Jurkat, Clone E6-1 (cell line): Measurements from ENCODE around the gene SUDS3.
"Not testable (repeated sequence)": the region's sequence is repeated elsewhere in the genome, so short reads cannot be mapped to it uniquely, and the experiment has no call there.

Experiments used
- DNase-seq: peaks from one replicate; pipeline ENCODE4 v3.0.0-alpha.2; 2011; ENCODE audit warnings: low read depth, low spot score
- H3K4me3 ChIP-seq: 2 replicates; pipeline ENCODE4 v1.5.1; 2011; ENCODE audit warnings: mild to moderate bottlenecking, low read length, control low read depth, moderate library complexity

Gene SUDS3

GRCh38 chr12:118377021-118377883 is 897 bp downstream of the SUDS3 start:
- peak; percentile 21 for DNase-seq

GRCh38 chr12:118377884-118378470 is 1.6 kb downstream of the SUDS3 start:
- peak overlapping the region; percentile 89 for H3K4me3 ChIP-seq

More at GRCh38 chr12:118377021-118377883, 897 bp downstream of the SUDS3 start:
- peak overlapping the region; percentile 89 for H3K4me3 ChIP-seq

GRCh38 chr12:118391424-118391823 is 15.1 kb downstream of the SUDS3 start:
- no peak for DNase-seq
- no peak overlapping the region for H3K4me3 ChIP-seq

More at GRCh38 chr12:118377884-118378470, 1.6 kb downstream of the SUDS3 start:
- DNase-seq = peak; percentile 64

GRCh38 chr12:118391836-118392235 is 15.5 kb downstream of the SUDS3 start:
- no peak overlapping the region for H3K4me3 ChIP-seq
- no peak for DNase-seq

- DNase-seq = no peak
- H3K4me3 ChIP-seq = no peak overlapping the region
Measured at GRCh38 chr12:118397708-118398440, 21.5 kb downstream of the SUDS3 start.

- no peak for DNase-seq
- no peak overlapping the region for H3K4me3 ChIP-seq
Measured at GRCh38 chr12:118398524-118398923, 22.2 kb downstream of the SUDS3 start.

GRCh38 chr12:118398940-118399339 is 22.6 kb downstream of the SUDS3 start:
- DNase-seq = no peak
- no peak overlapping the region for H3K4me3 ChIP-seq

- no peak overlapping the region for H3K4me3 ChIP-seq
- DNase-seq = no peak
Measured at GRCh38 chr12:118402251-118402650, 25.9 kb downstream of the SUDS3 start.

GRCh38 chr12:118404876-118405521 is 28.6 kb downstream of the SUDS3 start:
- peak; percentile 48 for DNase-seq
- no peak overlapping the region for H3K4me3 ChIP-seq

GRCh38 chr12:118408241-118408640 is 31.9 kb downstream of the SUDS3 start:
- not testable (repeated sequence) for H3K4me3 ChIP-seq, DNase-seq

GRCh38 chr12:118409834-118410233 is 33.5 kb downstream of the SUDS3 start:
- no peak overlapping the region for H3K4me3 ChIP-seq
- no peak for DNase-seq

GRCh38 chr12:118417942-118418341 is 41.6 kb downstream of the SUDS3 start:
- H3K4me3 ChIP-seq = no peak overlapping the region
- DNase-seq = no peak

- H3K4me3 ChIP-seq = no peak overlapping the region
- DNase-seq = no peak
Measured at GRCh38 chr12:118418385-118419057, 42.2 kb downstream of the SUDS3 start.

- H3K4me3 ChIP-seq = no peak overlapping the region
- no peak for DNase-seq
Measured at GRCh38 chr12:118420673-118421072, 44.3 kb downstream of the SUDS3 start.

- no peak overlapping the region for H3K4me3 ChIP-seq
Measured at GRCh38 chr12:118424884-118425283, 48.5 kb downstream of the SUDS3 start.

GRCh38 chr12:118425364-118425763 is 49.0 kb downstream of the SUDS3 start:
- no peak for DNase-seq
- no peak overlapping the region for H3K4me3 ChIP-seq

More at GRCh38 chr12:118424884-118425283, 48.5 kb downstream of the SUDS3 start:
- no peak for DNase-seq

GRCh38 chr12:118427819-118428218 is 51.5 kb downstream of the SUDS3 start:
- no peak for DNase-seq
- H3K4me3 ChIP-seq = no peak overlapping the region

- H3K4me3 ChIP-seq = no peak overlapping the region
- no peak for DNase-seq
Measured at GRCh38 chr12:118428643-118429042, 52.3 kb downstream of the SUDS3 start.
